ENCODE data around the gene TMEM179. TPM values are rescaled to one million over a fixed set of nuclear protein-coding genes. Genes with fewer than 3 reads are reported as not detected.

The TMEM179 gene
- total RNA-seq, 4 donors from 2014 or later = not detected

- no peak overlapping the region for H3K27ac ChIP-seq
- in situ Hi-C loops (cut with MboI; ENCODE audit: low sequenced_read_pairs in 4 of 4) = loop anchor here in 1 of 4 donors (25.0 kb wide), 1 partner anchor 498 kb away; the partner anchor contains the start of gene KIF26A
- intact Hi-C loops (cut with DNase I; ENCODE audit: low total_unique reads) = no loop called here
- H3K4me3 ChIP-seq = no peak overlapping the region
- H3K36me3 ChIP-seq = no peaks in the 10 kb centered on the region
- TF ChIP-seq POLR2A (IDR thresholded peaks at IDR 0.05) (no peak), CTCF (IDR thresholded peaks at IDR 0.05 in 4 of 5, conservative IDR thresholded peaks at IDR 0.05 in 1 of 5) (no peak)
- no peak for ATAC-seq
- no peaks in the 10 kb centered on the region for H3K4me1 ChIP-seq
- no peaks in the 10 kb centered on the region for H3K9me3 ChIP-seq
- DNase-seq = no peak
- H3K27me3 ChIP-seq = peaks cover 4 to 15% (median 12%) of the 10 kb centered on the region in 3 donors
Observed at GRCh38 chr14:104635717-104636116, 31.1 kb upstream of the TMEM179 start.

- intact Hi-C loops (cut with DNase I; ENCODE audit: low total_unique reads) (no loop called here), in situ Hi-C loops (cut with MboI; ENCODE audit: low sequenced_read_pairs in 4 of 4) (loop anchor here in 1 of 4 donors (25.0 kb wide), 1 partner anchor 498 kb away; the partner anchor contains the start of gene KIF26A)
- no peaks in the 10 kb centered on the region for H3K9me3 ChIP-seq
- H3K27ac ChIP-seq = no peak overlapping the region
- DNase-seq (no peak), ATAC-seq (no peak)
- H3K4me3 ChIP-seq = no peak overlapping the region
- peaks cover 5 to 12% (median 9%) of the 10 kb centered on the region in 3 donors for H3K27me3 ChIP-seq
- no peaks in the 10 kb centered on the region for H3K4me1 ChIP-seq
- no peaks in the 10 kb centered on the region for H3K36me3 ChIP-seq
- TF ChIP-seq CTCF (IDR thresholded peaks at IDR 0.05 in 4 of 5, conservative IDR thresholded peaks at IDR 0.05 in 1 of 5) = no peak
- no peak for TF ChIP-seq POLR2A (IDR thresholded peaks at IDR 0.05)
Observed at GRCh38 chr14:104634886-104635570, 30.5 kb upstream of the TMEM179 start.

- no peak for ATAC-seq
- TF ChIP-seq CTCF (IDR thresholded peaks at IDR 0.05 in 4 of 5, conservative IDR thresholded peaks at IDR 0.05 in 1 of 5) = no peak
- no peak for TF ChIP-seq POLR2A (IDR thresholded peaks at IDR 0.05)
- peaks cover 2 to 10% (median 7%) of the 10 kb centered on the region in 3 donors for H3K27me3 ChIP-seq
- H3K36me3 ChIP-seq = no peaks in the 10 kb centered on the region
- no peaks in the 10 kb centered on the region for H3K9me3 ChIP-seq
- DNase-seq = no peak
- no peaks in the 10 kb centered on the region for H3K4me1 ChIP-seq
- H3K27ac ChIP-seq = no peak overlapping the region
- H3K4me3 ChIP-seq = no peak overlapping the region
- intact Hi-C loops (cut with DNase I; ENCODE audit: low total_unique reads) = no loop called here
- in situ Hi-C loops (cut with MboI; ENCODE audit: low sequenced_read_pairs in 4 of 4) = loop anchor here in 1 of 4 donors (25.0 kb wide), 1 partner anchor 497 kb away; the partner anchor contains the start of gene KIF26A
Observed at GRCh38 chr14:104634138-104634760, 29.7 kb upstream of the TMEM179 start.

- ATAC-seq = no peak
- in situ Hi-C loops (cut with MboI; ENCODE audit: low sequenced_read_pairs in 4 of 4) = loop anchor here in 1 of 4 donors (25.0 kb wide), 1 partner anchor 496 kb away; the partner anchor contains the start of gene KIF26A
- Histone ChIP-seq H3K27ac (no peak overlapping the region), H3K4me1 (no peaks in the 10 kb centered on the region), H3K27me3 (peaks cover 0 to 10% (median 3%) of the 10 kb centered on the region in 3 donors), H3K36me3 (no peaks in the 10 kb centered on the region), H3K4me3 (no peak overlapping the region), H3K9me3 (no peaks in the 10 kb centered on the region)
- TF ChIP-seq POLR2A (IDR thresholded peaks at IDR 0.05) = no peak
- no peak for TF ChIP-seq CTCF (IDR thresholded peaks at IDR 0.05 in 4 of 5, conservative IDR thresholded peaks at IDR 0.05 in 1 of 5)
- intact Hi-C loops (cut with DNase I; ENCODE audit: low total_unique reads) = no loop called here
- DNase-seq = no peak
Observed at GRCh38 chr14:104633276-104634137, 28.9 kb upstream of the TMEM179 start.
